ENCODE data around the gene GPR158. TPM values are rescaled to one million over a fixed set of nuclear protein-coding genes. Genes with fewer than 3 reads are reported as not detected.
"Not testable (repeated sequence)": the region's sequence is repeated elsewhere in the genome, so short reads cannot be mapped to it uniquely, and the experiment has no call there.

Gene GPR158
- total RNA-seq, 1 donor from 2014 or later = 0.12 TPM

- H3K4me3 ChIP-seq = no peak overlapping the region
- intact Hi-C loops (cut with DNase I) = no loop called here
- DNase-seq (no peak), ATAC-seq (no peak)
- H3K27ac ChIP-seq = no peak overlapping the region
- no peaks in the 10 kb centered on the region for H3K27me3 ChIP-seq (ENCODE audit: low read depth)
- TF ChIP-seq, protein P1, sequence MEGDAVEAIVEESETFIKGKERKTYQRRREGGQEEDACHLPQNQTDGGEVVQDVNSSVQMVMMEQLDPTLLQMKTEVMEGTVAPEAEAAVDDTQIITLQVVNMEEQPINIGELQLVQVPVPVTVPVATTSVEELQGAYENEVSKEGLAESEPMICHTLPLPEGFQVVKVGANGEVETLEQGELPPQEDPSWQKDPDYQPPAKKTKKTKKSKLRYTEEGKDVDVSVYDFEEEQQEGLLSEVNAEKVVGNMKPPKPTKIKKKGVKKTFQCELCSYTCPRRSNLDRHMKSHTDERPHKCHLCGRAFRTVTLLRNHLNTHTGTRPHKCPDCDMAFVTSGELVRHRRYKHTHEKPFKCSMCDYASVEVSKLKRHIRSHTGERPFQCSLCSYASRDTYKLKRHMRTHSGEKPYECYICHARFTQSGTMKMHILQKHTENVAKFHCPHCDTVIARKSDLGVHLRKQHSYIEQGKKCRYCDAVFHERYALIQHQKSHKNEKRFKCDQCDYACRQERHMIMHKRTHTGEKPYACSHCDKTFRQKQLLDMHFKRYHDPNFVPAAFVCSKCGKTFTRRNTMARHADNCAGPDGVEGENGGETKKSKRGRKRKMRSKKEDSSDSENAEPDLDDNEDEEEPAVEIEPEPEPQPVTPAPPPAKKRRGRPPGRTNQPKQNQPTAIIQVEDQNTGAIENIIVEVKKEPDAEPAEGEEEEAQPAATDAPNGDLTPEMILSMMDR (IDR thresholded peaks at IDR 0.05) = no peak
- H3K4me1 ChIP-seq = no peaks in the 10 kb centered on the region
- no peaks in the 10 kb centered on the region for H3K36me3 ChIP-seq
- no peaks in the 10 kb centered on the region for H3K9me3 ChIP-seq
Observed at GRCh38 chr10:25304606-25305005, 129.8 kb downstream of the GPR158 start.

DNA sequence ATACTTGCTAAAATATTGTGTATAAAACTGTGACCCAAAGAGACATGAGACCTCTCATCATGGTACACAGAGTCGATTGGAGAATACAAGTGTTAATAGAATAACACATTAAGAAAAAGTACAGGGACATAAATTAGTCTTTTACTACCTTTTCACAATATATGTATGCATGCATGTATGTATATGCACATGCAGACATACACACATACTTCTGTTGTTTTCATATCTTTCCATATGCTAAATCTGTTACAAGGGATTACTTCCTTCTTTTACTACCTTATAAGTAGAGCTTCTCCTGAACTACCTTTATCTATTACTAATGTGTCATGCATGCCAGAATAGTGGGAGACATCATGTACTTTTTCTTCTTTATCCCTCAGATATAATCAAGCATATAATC lies 131.6 kb downstream of the GPR158 start:
- ATAC-seq = no peak
- TF ChIP-seq, protein P1 (IDR thresholded peaks at IDR 0.05) = no peak
- H3K27ac ChIP-seq = no peak overlapping the region
- H3K4me3 ChIP-seq = no peak overlapping the region
- intact Hi-C loops (cut with DNase I) = no loop called here
- no peaks in the 10 kb centered on the region for H3K27me3 ChIP-seq (ENCODE audit: low read depth)
- H3K4me1 ChIP-seq = no peaks in the 10 kb centered on the region
- H3K9me3 ChIP-seq = no peaks in the 10 kb centered on the region
- no peak for DNase-seq
- H3K36me3 ChIP-seq = no peaks in the 10 kb centered on the region

- DNase-seq = no peak
- TF ChIP-seq, protein P1 (IDR thresholded peaks at IDR 0.05) = no peak
- H3K36me3 ChIP-seq = no peaks in the 10 kb centered on the region
- H3K9me3 ChIP-seq = no peaks in the 10 kb centered on the region
- intact Hi-C loops (cut with DNase I) = no loop called here
- ATAC-seq = no peak
- no peak overlapping the region for H3K27ac ChIP-seq
- H3K4me3 ChIP-seq = no peak overlapping the region
- H3K27me3 ChIP-seq (ENCODE audit: low read depth) = no peaks in the 10 kb centered on the region
- H3K4me1 ChIP-seq = no peaks in the 10 kb centered on the region
Observed at GRCh38 chr10:25308278-25308677, 133.5 kb downstream of the GPR158 start.

GRCh38 chr10:25317596-25318211 lies 142.9 kb downstream of the GPR158 start:
- H3K27me3 ChIP-seq (ENCODE audit: low read depth); ATAC-seq; H3K36me3 ChIP-seq; H3K9me3 ChIP-seq; H3K27ac ChIP-seq; H3K4me1 ChIP-seq; H3K4me3 ChIP-seq; DNase-seq; intact Hi-C loops (cut with DNase I): not testable (repeated sequence)

- no peaks in the 10 kb centered on the region for H3K36me3 ChIP-seq
- H3K4me1 ChIP-seq = no peaks in the 10 kb centered on the region
- DNase-seq = no peak
- no peaks in the 10 kb centered on the region for H3K27me3 ChIP-seq (ENCODE audit: low read depth)
- no peak overlapping the region for H3K4me3 ChIP-seq
- intact Hi-C loops (cut with DNase I) = no loop called here
- TF ChIP-seq, protein P1 (IDR thresholded peaks at IDR 0.05) = no peak
- H3K27ac ChIP-seq = no peak overlapping the region
- ATAC-seq = no peak
- no peaks in the 10 kb centered on the region for H3K9me3 ChIP-seq
Observed at GRCh38 chr10:25327273-25327672, 152.5 kb downstream of the GPR158 start.

GRCh38 chr10:25328361-25328760 lies 153.6 kb downstream of the GPR158 start:
- Histone ChIP-seq H3K36me3 (no peaks in the 10 kb centered on the region), H3K27ac (no peak overlapping the region), H3K4me1 (no peaks in the 10 kb centered on the region), H3K9me3 (no peaks in the 10 kb centered on the region), H3K27me3 (ENCODE audit: low read depth) (no peaks in the 10 kb centered on the region), H3K4me3 (no peak overlapping the region)
- ATAC-seq = no peak
- intact Hi-C loops (cut with DNase I) = no loop called here
- no peak for DNase-seq
- TF ChIP-seq, protein P1 (IDR thresholded peaks at IDR 0.05) = no peak

- H3K4me1 ChIP-seq; H3K9me3 ChIP-seq; DNase-seq; H3K4me3 ChIP-seq; intact Hi-C loops (cut with DNase I); H3K36me3 ChIP-seq; H3K27ac ChIP-seq; H3K27me3 ChIP-seq (ENCODE audit: low read depth); ATAC-seq: not testable (repeated sequence)
Observed at GRCh38 chr10:25329587-25329986, 154.8 kb downstream of the GPR158 start.
